Measurements from ENCODE around the gene C17orf107.
A peak's percentile ranks its signal among the peaks of the same experiment; 100 is the strongest.
"Not testable (repeated sequence)": the region's sequence is repeated elsewhere in the genome, so short reads cannot be mapped to it uniquely, and the experiment has no call there.

Gene C17orf107

GRCh38 chr17:4901108-4901647 lies 1.8 kb downstream of the C17orf107 start:
- DNase-seq: no peak

GRCh38 chr17:4901648-4902344 lies 2.5 kb downstream of the C17orf107 start:
- no peak for DNase-seq

GRCh38 chr17:4902540-4902939 lies 3.2 kb downstream of the C17orf107 start:
- no peak for DNase-seq

- peak; percentile 86 for DNase-seq
Observed at GRCh38 chr17:4903051-4903818, 3.9 kb downstream of the C17orf107 start, which contains the start of gene CHRNE. Gene CHRNE, minus strand, starts transcription at chr17:4903098. Its CDS starts 35 bp downstream, at chr17:4903063.

- not testable (repeated sequence) for DNase-seq
Observed at GRCh38 chr17:4906642-4907041, 7.3 kb downstream of the C17orf107 start.

- DNase-seq: no peak
Observed at GRCh38 chr17:4908301-4908700, 9.0 kb downstream of the C17orf107 start.

- DNase-seq: peak; percentile 92
Observed at GRCh38 chr17:4908711-4909496, 9.6 kb downstream of the C17orf107 start.

GRCh38 chr17:4913994-4914393 lies 14.7 kb downstream of the C17orf107 start:
- no peak for DNase-seq

- not testable (repeated sequence) for DNase-seq
Observed at GRCh38 chr17:4914551-4914950, 15.2 kb downstream of the C17orf107 start.

- DNase-seq: no peak
Observed at GRCh38 chr17:4919511-4920047, 20.2 kb downstream of the C17orf107 start.

- no peak for DNase-seq
Observed at GRCh38 chr17:4920351-4921048, 21.2 kb downstream of the C17orf107 start.

- DNase-seq: no peak
Observed at GRCh38 chr17:4921320-4921719, 22.0 kb downstream of the C17orf107 start.

GRCh38 chr17:4926577-4927335 lies 27.4 kb downstream of the C17orf107 start:
- not testable (repeated sequence) for DNase-seq

- no peak for DNase-seq
Observed at GRCh38 chr17:4928881-4929280, 29.5 kb downstream of the C17orf107 start.

- no peak for DNase-seq
Observed at GRCh38 chr17:4931963-4932362, 32.6 kb downstream of the C17orf107 start, which contains the start of gene GP1BA. Gene GP1BA, plus strand, starts transcription at chr17:4932277. Its CDS starts 328 bp downstream, at chr17:4932605.

- DNase-seq: no peak
Observed at GRCh38 chr17:4932756-4933155, 33.4 kb downstream of the C17orf107 start.

- DNase-seq: no peak
Observed at GRCh38 chr17:4933646-4934045, 34.3 kb downstream of the C17orf107 start.

- DNase-seq: peak; percentile 65
Observed at GRCh38 chr17:4934173-4934979, 35.0 kb downstream of the C17orf107 start.

- no peak for DNase-seq
Observed at GRCh38 chr17:4935650-4936049, 36.3 kb downstream of the C17orf107 start.

GRCh38 chr17:4936436-4936835 lies 37.1 kb downstream of the C17orf107 start:
- DNase-seq: no peak

All from DMS53 (cell line).